ENCODE measurements around the gene IQSEC1. TPM values are rescaled to one million over a fixed set of nuclear protein-coding genes. Genes with fewer than 3 reads are reported as not detected.

Gene IQSEC1
- total and polyA plus RNA-seq, 2 of the 8 experiments (the other 6 are each of a cell fraction or from before 2014, with no cell fraction given), result 6.8 to 28.8 TPM

DNA sequence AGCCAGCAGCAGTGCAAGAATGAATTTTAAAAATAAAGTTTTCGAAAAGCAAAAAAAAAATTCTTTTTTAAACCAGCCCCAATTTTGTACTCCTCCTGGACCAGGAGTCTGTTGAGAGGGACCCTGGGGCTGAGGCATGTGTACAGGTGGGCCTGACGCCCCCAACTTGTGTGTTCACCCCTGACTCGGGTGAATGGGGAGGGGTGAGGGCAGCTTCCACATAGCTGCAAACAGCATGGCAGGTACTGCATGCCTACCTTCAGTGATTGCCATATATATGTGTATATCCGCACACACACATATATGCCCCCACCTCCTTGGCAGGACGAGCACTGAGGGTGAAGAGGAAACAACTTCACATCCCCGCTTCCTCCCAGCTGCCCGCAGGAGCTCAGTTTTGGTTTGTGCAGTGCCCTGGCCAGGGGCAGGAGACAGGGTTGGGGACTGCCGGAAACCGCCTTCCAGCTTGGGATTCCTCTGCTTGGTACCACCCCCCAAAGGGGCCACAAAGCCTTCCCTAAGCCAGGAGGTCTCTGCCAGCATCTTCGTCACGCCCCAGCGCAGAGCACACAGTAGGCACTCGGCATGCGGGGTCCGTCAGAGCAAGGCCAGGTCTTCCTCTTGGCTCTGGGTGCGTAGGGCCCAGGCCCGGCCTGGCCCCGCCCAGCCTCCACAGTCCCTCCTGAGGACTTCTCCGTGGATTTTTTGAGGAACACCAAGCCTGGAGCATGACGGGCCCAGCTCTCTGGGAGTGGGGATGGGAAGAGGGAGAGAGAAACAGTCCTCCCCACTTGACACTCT, 170.0 kb downstream of the IQSEC1 start:
- POLR2A ChIA-PET (ENCODE audit: partially characterized antibody), result interaction anchor here (1.1 to 1.8 kb wide), 3 partner anchors 13 to 70 kb away, joined by 3 read pairs; no protein-coding TSS in a partner anchor
- Histone ChIP-seq H3K4me3 (ENCODE audit: extremely low read depth in 1 of 4, insufficient read depth in 2 of 4, low read depth in 3 of 4, low read length in 4 of 4) (no peak overlapping the region), H3K36me3 (ENCODE audit: control insufficient read depth in 2 of 4, insufficient read depth in 4 of 4, low read length in 3 of 4) (peaks cover 0 to 10% (median 4%) of the 10 kb centered on the region in 4 experiments; a peak in 4 of 8 replicates), H3K9ac (replicated peaks in 1 of 4; ENCODE audit: extremely low read depth in 1 of 4, low read depth in 3 of 4, low read length in 3 of 4) (no peak overlapping the region), H3K56ac (replicated peaks; ENCODE audit: insufficient read length, low read depth, low read length) (no peak overlapping the region), H3K79me2 (ENCODE audit: control insufficient read depth in 1 of 2, insufficient read depth in 2 of 2, low read length in 2 of 2) (no peaks in the 10 kb centered on the region), H3K27ac (ENCODE audit: low read depth, low read length) (no peak overlapping the region), H2BK15ac (ENCODE audit: low read length) (no peak overlapping the region), H2BK5ac (ENCODE audit: low read depth, low read length) (no peak overlapping the region), H3K79me1 (ENCODE audit: low read depth, low read length) (no peaks in the 10 kb centered on the region; the same call in 1 of the 2 replicates), H2BK120ac (replicated peaks; ENCODE audit: low read depth, low read length) (no peak overlapping the region), H4K91ac (replicated peaks; ENCODE audit: insufficient read length, low read length) (no peak overlapping the region), H2BK20ac (ENCODE audit: low read length) (no peak overlapping the region), H3K18ac (ENCODE audit: extremely low read depth, low read length) (no peak overlapping the region), H3K14ac (ENCODE audit: insufficient read length) (no peak overlapping the region), H3K27me3 (replicated peaks in 1 of 4; ENCODE audit: control insufficient read depth in 3 of 4, extremely low read depth in 1 of 4, insufficient read depth in 3 of 4, low read length in 3 of 4) (no peaks in the 10 kb centered on the region), H3K23ac (ENCODE audit: insufficient read length) (no peak overlapping the region), H4K20me1 (replicated peaks in 1 of 2; ENCODE audit: control insufficient read depth in 1 of 2, insufficient read depth in 2 of 2, low read length in 2 of 2) (peaks cover 2% of the 10 kb centered on the region in 2 experiments), H4K5ac (ENCODE audit: insufficient read length, low read depth, low read length) (no peak overlapping the region), H2AK5ac (ENCODE audit: low read depth, low read length) (no peak overlapping the region), H3K4ac (replicated peaks; ENCODE audit: insufficient read length, low read depth, low read length) (no peak overlapping the region), H3K4me1 (replicated peaks in 1 of 4; ENCODE audit: control insufficient read depth in 3 of 4, insufficient read depth in 4 of 4, low read length in 3 of 4) (no peaks in the 10 kb centered on the region), H4K8ac (ENCODE audit: extremely low read depth, insufficient read depth, low read length) (no peak overlapping the region), H2AFZ (ENCODE audit: low read length) (no peak overlapping the region), H3K23me2 (ENCODE audit: low read depth, low read length) (peaks cover 1% of the 10 kb centered on the region; the same call in 1 of the 2 replicates), H3K9me3 (ENCODE audit: insufficient read depth in 2 of 2, low read depth in 1 of 2, low read length in 1 of 2) (no peaks in the 10 kb centered on the region), H2BK12ac (ENCODE audit: low read depth, low read length) (no peak overlapping the region), H3K4me2 (ENCODE audit: insufficient read depth in 1 of 2, low read depth in 2 of 2, low read length in 2 of 2) (no peak overlapping the region)
- FAIRE-seq (no peak), DNase-seq (ENCODE audit: low read depth in 1 of 2, low spot score in 2 of 2) (no peak)
- WGBS, 2 experiments (ENCODE audit: extremely low coverage in 1 of 2, insufficient coverage in 1 of 2, insufficient read length in 1 of 2, insufficient replicate concordance in 2 of 2, low coverage in 1 of 2, low lambda C conversion rate in 2 of 2, missing lambda C conversion rate in 1 of 2), result 93% methylated on average over 20 of the region's 20 CpGs; no CpG with 5 or more reads in 1 of the 2 experiments
- CTCF ChIA-PET (ENCODE audit: partially characterized antibody), result interaction anchor here (0.8 to 7.6 kb wide), 12 partner anchors 10 to 92 kb away, joined by 3 to 45 read pairs (median 5); no protein-coding TSS in a partner anchor
- TF ChIP-seq GTF2F1 (IDR thresholded peaks at IDR 0.05; ENCODE audit: borderline replicate concordance, low read depth, low read length) (no peak), CHD2 (IDR thresholded peaks at IDR 0.05; ENCODE audit: low read length) (no peak), POU5F1 (IDR thresholded peaks at IDR 0.05; ENCODE audit: low read depth, low read length) (no peak), RBBP5 (IDR thresholded peaks at IDR 0.05; ENCODE audit: borderline replicate concordance, low read depth, low read length) (no peak), HDAC6 (IDR thresholded peaks at IDR 0.05; ENCODE audit: low read depth, low read length) (no peak), SIX5 (IDR thresholded peaks at IDR 0.05; ENCODE audit: low read depth, low read length) (no peak), POLR2AphosphoS5 (IDR thresholded peaks at IDR 0.05; ENCODE audit: low read depth, low read length) (no peak), FOSL1 (IDR thresholded peaks at IDR 0.05; ENCODE audit: insufficient read depth, low read depth, low read length) (no peak), CHD1 (IDR thresholded peaks at IDR 0.05; ENCODE audit: low read depth, low read length) (no peak), BACH1 (IDR thresholded peaks at IDR 0.05; ENCODE audit: low read length) (no peak), SP1 (IDR thresholded peaks at IDR 0.05; ENCODE audit: low read depth, low read length) (no peak), CREB1 (IDR thresholded peaks at IDR 0.05) (no peak)
